22Rv1 (cell line): Measurements from ENCODE around the gene SLC25A22.

ENCODE experiments used
- H3K27ac ChIP-seq: fragments of 450-650 bp; 2 replicates; pipeline ENCODE4 v1.5.1; 2017
- ZFX ChIP-seq: fragments of 450-650 bp; IDR thresholded peaks from 2 replicates; pipeline ENCODE4 v1.6.1; 2017; ENCODE audit warnings: antibody characterized with exemption, borderline replicate concordance
- TF ChIP-seq, protein P1 (sequence below): fragments of 450-650 bp; IDR thresholded peaks from 2 replicates; pipeline ENCODE4 v1.5.1; 2017; ENCODE audit warnings: mild to moderate bottlenecking

Gene SLC25A22

DNA sequence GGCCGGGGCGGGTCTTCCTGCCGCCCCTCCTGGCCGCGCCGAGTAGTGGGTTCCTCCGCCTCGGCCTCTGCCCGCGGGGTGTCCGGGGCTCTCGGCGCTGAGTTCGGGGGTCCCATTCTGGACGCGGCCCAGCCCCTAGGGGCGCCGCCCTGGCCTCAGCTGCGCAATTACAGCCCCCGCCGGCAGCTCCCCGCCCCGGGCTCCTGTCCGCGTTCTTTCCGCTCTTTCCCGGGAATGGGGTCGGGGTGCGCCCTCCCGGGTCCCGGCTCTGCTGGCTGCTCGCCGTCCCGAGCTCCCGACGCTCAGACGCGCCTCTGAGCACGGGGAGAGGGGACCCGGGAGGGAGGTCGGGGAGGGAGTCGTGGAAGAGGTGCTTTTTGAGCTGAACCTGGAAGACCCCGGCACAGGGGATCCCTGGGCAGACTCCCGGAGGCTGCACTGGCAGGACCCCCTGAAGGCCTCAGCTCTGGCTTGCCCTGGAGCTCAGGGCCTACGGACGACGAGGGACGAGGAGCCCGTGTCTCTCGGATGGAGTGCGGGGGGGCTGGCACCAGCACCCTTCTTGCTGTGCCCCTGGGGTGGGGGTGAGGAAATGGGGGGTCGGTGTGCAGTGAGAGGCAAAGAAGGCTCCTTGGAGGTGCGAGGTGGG, 45.1 kb upstream of the SLC25A22 start:
- H3K27ac ChIP-seq = peak overlapping the region; percentile 82
- TF ChIP-seq, protein P1, sequence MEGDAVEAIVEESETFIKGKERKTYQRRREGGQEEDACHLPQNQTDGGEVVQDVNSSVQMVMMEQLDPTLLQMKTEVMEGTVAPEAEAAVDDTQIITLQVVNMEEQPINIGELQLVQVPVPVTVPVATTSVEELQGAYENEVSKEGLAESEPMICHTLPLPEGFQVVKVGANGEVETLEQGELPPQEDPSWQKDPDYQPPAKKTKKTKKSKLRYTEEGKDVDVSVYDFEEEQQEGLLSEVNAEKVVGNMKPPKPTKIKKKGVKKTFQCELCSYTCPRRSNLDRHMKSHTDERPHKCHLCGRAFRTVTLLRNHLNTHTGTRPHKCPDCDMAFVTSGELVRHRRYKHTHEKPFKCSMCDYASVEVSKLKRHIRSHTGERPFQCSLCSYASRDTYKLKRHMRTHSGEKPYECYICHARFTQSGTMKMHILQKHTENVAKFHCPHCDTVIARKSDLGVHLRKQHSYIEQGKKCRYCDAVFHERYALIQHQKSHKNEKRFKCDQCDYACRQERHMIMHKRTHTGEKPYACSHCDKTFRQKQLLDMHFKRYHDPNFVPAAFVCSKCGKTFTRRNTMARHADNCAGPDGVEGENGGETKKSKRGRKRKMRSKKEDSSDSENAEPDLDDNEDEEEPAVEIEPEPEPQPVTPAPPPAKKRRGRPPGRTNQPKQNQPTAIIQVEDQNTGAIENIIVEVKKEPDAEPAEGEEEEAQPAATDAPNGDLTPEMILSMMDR = peak; percentile 11; the same call in 1 of the 2 replicates
- no peak for TF ChIP-seq ZFX

DNA sequence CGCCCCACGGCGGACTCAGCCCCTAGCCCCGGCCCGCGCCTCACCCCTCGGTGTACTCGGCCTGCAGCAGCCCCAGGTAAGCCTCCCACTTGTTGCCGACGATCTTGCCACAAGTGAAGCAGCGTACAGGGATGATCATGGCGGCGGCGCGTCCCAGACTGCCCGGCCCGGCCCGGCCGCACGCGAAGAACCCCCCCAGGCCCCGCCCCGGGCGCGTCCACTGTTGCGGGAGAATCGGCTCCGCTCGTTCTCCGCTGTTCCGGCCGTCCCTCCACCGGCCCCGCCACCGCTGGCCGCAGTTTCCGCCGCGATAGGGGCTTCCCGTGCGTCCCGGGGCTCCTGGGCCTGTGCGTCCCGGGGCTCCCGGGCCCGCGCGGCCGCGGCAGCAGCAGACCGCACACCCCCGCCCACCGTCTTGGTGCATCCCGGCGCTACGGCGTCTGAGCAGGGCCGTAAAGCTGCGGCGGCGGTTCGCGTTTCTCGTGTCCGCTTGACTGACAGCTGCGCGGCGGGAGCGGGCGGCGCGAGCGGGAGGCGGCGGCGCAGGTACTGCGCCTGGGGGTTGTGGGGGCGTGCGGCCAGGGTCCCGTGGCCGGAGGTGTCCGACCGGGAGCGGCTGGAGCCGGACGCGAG, 44.4 kb upstream of the SLC25A22 start, which contains the start of the genes POLR2L and TSPAN4:
TSS of gene POLR2L (minus strand) at position 160 of the 633 bp plus-strand sequence. CDS start at position 139, 21 bp downstream.
TSS of gene TSPAN4 (plus strand) at position 483 of the 633 bp plus-strand sequence. CDS start 7,453 bp downstream, outside the sequence.
- peak within 1 kb of the TSS; percentile 82 for H3K27ac ChIP-seq
- TF ChIP-seq, protein P1 = no peak
- no peak for TF ChIP-seq ZFX

DNA sequence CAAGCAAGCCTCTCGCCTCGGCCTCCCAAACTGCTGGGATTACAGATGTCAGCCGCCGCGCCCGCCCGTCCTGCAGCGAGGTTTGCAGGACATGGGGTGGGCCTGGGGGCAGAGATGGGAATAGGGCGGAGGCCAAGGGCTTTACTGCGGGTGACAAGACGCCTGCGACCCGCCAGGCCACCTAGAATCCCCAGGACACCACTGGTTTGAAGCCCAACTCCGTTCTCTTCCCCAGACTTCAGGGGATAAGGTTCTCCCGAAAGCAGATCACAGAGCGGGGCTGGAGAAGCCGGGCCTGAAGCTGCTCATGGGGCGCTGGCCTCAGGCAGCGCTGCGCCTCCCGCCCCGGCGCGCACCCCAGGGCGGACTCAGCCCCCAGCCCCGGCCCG, 43.9 kb upstream of the SLC25A22 start:
- peak overlapping the region; percentile 82 for H3K27ac ChIP-seq

DNA sequence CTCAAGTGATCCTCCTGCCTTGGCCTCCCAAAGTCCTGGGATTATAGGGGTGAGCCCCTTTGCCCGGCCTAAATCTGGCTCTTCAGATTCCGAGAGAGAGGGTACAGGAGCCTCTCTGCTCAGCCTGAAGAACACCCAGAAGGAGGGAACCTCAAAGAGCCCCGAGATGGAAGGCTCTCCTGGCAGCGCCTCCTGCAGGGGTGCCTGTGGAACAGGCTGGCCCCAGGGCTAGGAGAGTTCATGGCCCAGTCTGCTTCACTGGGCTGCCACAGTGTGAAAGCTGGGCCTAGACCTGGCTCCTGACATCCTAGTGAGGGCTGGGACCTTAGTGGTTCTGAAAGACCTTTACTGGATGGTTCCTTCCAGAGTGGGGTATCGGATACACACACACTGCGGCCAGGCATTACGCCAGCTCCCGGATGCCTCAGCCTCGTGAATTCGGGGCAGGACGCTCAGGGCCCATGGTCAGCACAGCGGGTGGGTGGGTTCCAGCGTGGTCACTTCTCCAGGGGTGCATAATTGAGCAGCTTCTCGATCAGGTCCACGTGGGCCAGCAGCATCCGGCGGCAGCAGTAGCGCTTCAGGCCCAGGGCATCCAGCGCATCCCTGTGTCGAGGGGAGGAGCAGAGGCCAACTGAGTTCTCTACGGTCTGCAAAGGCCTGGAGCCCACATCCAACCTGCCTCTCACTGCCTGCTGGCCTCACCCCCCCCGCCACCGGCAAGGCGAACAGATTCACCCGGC, 42.0 kb upstream of the SLC25A22 start:
- peak overlapping the region; percentile 82 for H3K27ac ChIP-seq
- TF ChIP-seq, protein P1 = peak; percentile 53
- no peak for TF ChIP-seq ZFX

More for the DNA sequence above, 43.9 kb upstream of the SLC25A22 start:
- TF ChIP-seq ZFX = no peak
- TF ChIP-seq, protein P1 = no peak

DNA sequence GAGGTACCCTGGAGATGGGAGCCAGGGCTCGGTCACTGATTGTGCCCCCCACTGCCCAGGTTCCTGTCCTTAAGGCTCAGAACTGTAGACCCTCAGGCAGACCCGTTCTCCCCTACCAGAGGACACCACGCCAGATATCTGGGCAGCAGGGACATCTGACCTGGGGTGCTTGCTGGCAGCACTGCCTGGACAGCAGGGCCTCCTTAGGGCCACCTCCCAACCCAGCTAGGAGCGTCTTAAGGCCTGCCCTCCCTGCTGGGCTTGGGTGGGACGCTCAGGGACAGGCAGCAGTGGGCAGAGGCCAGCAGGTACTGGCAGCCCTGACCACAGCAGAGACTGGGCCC, 41.2 kb upstream of the SLC25A22 start:
- H3K27ac ChIP-seq = peak overlapping the region; percentile 82
- no peak for TF ChIP-seq ZFX
- TF ChIP-seq, protein P1 = no peak

DNA sequence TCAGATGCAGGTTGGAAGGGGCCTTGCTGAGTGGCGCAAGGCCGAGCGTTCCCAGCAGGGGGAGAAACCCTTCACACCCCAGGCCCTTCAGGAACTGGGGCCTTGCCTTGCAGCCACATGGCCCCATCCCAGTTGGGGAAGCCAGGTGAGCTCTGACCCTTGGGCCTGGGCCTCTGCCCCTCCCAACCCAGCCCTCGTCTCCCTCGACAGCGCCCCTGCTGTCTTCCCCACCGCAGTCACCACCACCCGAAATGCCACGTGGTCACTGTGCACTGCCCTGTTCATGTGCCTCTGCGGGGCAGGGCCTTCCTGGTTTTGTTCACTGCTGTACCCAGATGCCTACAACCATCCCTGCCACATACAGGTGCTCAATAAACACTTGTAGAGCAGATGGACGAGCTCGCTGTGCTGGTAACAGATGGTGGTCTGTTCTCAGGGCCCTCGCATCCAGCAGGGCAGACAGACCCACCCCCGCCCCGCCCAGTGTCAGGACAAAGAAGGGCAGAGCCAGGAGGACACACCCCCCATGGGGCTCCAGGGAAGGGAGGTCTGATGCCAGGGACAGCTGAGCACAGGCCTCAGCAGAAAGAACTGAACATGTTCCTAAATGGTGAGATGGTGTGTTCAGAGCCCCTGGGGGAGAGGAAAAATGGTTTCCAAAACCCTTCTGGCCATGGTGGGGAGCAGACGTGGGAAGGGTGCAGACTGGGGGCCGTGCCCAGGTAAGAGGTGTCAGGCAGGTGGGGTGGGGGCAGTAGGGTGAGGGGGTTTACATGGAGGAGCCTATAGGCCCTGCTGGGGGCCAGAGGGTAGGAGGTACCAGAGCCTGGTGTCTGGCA, 40.6 kb upstream of the SLC25A22 start:
- peak overlapping the region; percentile 82 for H3K27ac ChIP-seq
- TF ChIP-seq, protein P1 = peak; percentile 38
- no peak for TF ChIP-seq ZFX
